Activated CD4-positive, alpha-beta T cell treated with anti-CD3 and anti-CD28 coated beads, Interleukin-2, Interleukin-4, amounts not matched to agents 100 ng/mL and 50 ng/mL, durations not matched to agents 16 hours and 8 hours (primary cell): ENCODE results near the gene AKAP13.
"Not testable (repeated sequence)": the region's sequence is repeated elsewhere in the genome, so short reads cannot be mapped to it uniquely, and the experiment has no call there.

Source experiments
- DNase-seq: peaks from one replicate; pipeline ENCODE4 v3.0.0-alpha.2; 2020; ENCODE audit warnings: low spot score

Gene AKAP13

DNA sequence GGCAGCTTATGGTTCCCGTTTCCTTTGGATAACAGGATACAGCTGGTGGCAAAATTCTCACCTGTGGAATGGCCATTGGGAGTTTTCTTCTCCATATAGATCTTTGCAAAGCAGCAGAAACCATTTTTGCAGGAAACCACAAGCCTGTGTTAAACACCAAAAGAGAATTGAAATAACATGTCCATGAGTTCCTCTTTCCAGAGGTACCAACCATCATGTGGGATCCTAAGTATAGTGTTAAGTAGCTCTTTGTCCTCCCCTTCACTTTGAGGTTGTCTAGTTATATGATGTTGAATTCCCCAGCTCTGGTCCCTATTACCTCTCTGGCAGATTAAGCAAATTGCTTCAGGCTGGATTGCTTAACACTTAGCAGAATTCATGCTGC, 94.9 kb downstream of the AKAP13 start:
- DNase-seq = no peak

DNA sequence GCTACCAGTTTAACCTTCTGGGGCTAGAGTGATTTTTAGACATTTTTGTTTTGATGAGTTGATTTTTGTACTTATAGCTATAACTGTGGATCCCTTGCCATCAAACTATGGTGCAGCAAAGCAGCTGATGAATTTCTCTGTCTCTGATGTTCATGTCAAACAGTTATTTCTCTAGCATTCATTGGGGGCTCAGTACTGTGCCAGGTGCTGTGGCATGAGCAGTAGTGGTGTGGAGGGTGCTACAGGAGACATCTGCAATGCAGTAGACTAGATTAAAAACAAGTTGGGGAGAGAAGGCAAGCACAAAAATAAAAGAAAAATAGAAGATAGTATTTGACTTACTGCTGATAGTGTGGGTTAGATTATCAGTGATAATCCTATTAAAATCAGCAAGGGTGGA, 95.3 kb downstream of the AKAP13 start:
- DNase-seq = no peak

DNA sequence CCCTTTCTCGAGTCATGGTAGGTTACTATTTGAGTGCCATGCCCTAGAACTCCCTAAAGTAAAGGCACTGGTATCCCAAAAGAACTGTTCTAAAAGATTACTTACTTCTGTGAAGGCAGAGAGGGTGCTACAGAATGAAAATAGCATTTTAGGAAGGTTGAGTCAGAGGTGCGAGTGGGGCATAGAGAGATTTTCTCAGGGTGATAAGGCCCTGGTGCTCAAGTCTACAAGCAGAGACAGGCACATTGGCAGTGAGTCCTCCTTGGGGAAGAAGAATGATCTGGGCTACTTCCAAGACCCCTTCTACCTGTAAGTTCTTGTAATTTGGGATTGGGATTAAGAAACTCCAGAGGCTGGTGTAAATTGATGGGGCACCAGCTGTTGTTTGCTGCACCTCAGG, 96.7 kb downstream of the AKAP13 start:
- no peak for DNase-seq

DNA sequence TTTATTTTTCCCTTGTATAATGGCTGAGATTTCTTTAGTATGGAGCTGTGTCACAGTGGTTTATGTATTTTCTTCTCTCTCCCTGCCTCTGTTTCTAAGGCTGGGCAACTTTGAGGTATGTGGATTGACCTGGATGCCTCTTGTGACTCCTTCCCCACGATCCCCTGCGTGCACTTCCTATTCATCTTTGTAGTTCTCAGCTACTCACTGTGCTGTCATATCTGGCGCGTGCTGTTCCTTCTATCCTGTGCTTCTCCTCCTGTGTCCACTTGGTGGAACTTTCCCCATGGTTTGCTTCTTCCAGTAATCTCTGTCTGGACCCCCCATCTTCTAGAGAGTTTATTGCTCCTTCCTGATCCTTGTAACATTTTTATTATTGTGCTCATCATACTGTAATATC, 97.3 kb downstream of the AKAP13 start:
- no peak for DNase-seq

DNA sequence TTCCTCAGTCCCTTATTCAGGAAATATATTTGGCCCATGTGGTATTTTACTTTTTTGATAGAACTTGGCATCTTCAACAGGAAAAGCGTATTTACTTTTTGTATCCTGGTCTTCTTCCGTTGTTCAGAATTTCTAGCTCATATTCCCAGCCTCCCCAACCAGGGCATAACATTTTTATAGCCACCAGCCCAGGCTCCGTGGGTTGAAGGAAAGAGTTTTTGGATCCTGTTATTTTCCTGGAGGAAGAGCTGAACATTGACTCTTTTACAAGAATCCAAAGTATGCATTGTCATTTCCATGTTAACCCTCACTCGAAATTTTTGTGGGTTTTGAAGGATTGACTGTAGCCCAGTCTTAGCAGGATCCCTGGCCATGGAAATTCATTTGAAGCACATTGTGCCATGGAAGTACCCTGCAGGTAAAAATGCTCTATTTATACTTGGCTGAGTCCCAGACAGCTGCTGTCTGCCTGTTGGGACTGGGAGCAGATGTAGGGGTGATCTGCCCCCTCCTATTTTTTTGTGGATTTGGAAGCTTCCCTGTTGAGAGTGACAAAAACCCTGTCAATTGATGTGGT, 98.8 kb downstream of the AKAP13 start:
- DNase-seq = no peak

DNA sequence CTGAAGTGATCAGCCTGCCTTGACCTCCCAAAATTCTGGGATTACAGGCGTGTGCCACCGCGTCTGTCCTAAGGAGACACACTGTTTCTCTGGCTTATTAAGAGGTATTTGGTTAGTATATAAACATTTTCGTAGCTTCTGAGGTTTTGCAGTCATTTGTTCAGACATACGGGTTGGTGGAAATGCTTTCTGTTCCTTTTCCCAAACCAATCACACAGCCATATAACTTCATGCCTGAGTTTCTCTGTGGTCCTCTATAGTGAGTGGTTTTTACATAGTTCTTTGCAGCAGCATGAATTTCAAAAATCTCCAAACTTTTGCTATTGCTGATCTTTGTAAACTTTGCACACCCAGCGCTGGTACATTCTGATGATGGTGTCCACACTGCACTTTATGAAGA, 100.5 kb downstream of the AKAP13 start:
- DNase-seq = no peak

DNA sequence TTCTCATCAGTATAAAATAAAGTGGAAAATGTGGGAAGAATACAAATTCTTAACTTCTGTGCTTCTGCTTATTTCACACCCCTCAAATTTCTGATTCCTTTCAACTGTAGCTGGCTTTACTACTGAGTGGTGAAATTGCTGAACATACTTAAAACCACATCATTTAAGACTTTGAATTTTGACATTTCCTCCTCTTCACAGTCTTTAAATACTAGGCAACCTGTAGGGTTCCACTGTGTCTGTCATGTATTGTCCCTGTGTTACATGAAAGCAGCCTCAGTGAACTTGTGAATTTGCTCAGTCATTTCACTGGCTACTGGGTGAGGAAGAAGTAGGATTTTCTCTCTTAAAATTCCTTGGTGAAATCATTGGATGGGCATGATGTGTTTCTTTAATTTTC, 101.1 kb downstream of the AKAP13 start:
- not testable (repeated sequence) for DNase-seq

DNA sequence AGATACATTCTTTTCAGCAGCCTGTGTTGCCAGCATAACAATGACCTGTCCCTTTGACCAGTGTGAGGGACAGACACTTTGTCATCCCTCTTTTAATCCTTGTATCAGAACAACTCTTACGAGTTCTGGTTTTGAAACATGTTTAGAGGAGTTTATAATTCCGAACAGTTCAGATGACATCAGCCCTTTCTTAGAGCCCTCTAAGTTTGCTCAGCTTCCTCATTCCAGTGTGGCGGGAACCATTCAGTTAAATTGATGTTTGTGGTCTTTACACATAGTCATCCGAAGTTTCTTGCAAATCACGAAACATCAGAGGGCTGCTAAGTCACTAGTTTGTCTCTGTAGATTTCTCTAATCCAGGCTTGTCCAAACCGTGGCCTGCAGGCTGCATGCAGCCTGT, 102.5 kb downstream of the AKAP13 start:
- DNase-seq = no peak

DNA sequence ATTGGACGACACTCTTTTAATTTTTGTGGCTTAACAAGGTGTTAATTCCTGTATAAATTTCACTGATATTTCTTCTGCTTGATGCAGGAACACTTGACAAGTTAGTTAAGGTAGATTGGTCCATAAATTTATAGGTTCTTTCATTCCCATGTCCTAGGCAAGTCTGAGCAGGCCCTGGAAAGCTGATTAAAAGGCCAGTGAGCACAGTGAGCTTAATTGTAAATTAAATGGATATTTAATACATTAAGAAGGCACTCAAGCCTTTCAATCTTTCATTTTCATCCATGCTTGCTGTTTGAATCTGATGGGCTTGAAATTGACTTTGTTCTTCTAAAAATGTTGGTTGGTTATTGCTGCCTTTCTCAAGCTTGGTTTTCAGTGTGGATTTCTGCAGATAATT, 103.6 kb downstream of the AKAP13 start:
- DNase-seq = not testable (repeated sequence)

DNA sequence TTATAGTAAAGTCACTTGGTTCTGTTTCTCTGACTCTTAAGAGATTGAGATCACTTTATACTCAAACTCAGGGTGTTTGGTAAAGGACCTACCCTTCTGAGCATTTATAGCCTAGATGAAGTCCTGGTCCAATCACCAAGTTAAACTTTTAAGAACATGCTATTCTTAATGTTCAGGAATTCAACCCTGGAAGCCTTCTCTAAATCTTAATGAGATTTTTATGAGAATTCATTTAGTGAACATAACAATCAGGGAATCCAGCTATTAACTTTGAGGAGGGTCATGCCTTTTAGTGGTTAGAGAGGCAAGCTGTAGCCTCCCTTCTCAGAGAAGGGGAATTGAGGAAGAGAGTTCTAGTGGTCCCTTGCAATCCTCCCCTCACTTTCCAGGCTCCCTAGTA, 104.5 kb downstream of the AKAP13 start:
- not testable (repeated sequence) for DNase-seq

DNA sequence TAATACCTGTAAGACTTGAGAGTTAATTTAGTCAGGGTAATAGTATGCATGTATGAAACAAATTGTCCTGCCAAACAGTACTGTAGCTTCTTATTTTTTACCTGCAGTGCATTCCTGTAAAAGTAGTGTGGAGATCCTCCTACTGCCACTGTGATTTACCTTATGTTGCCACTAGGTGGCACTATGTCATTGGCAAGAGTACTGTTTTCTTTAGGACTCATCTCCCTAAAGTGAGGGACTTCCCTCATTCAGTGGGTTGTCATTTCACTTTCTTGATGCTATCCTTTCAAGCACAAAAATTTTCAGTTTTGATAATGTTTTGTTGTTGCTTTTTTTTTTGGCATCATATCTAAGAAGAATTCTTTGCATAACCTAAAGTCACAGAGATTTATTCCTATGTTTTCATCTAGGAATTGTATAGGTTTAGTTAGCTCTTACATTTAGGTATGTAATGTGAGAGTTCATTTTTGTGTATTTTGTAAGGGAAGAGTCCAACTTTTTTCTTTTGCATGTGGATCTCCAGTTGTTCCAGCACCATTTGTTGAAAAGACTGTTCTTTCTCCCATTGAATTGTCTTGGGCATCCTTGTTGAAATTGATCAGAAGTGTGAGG, 105.7 kb downstream of the AKAP13 start:
- peak; percentile 91 for DNase-seq

DNA sequence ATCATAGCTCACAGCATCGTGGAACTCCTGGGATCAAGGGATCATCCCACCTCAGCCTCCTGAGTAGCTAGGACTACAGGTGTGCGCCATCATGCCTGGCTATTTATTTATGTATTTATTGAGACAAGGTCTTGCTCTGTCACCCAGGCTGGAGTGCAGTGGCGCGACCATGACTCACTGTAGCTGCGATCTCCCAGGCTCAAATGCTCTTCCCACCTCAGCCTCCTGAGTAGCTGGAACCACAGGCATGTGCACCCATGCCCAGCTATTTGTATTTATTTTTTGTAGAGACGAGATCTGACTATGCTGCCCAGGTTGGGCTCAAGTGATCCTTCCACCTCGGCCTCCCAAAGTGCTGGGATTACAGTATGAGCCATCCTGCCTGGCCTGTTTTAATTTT, 107.4 kb downstream of the AKAP13 start:
- DNase-seq = not testable (repeated sequence)

DNA sequence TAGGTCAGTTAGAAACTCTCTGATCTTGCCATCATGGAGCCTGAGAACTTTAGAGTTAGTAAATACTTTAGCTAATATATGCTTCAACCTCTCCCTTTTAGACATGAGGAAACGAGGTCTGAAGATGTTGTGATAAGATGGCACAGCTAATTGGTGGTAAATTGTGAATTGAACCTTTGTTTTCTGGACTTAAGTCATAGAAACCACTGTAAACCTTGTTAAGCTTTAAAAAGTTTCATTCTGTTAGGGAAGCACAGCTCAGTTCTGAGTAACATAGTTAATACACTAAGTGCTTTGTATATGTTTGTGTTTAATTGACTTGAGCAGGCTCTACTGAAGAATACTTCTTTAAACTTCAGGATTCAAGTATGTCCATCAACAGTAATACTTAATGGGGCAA, 108.6 kb downstream of the AKAP13 start:
- DNase-seq = peak; percentile 39

DNA sequence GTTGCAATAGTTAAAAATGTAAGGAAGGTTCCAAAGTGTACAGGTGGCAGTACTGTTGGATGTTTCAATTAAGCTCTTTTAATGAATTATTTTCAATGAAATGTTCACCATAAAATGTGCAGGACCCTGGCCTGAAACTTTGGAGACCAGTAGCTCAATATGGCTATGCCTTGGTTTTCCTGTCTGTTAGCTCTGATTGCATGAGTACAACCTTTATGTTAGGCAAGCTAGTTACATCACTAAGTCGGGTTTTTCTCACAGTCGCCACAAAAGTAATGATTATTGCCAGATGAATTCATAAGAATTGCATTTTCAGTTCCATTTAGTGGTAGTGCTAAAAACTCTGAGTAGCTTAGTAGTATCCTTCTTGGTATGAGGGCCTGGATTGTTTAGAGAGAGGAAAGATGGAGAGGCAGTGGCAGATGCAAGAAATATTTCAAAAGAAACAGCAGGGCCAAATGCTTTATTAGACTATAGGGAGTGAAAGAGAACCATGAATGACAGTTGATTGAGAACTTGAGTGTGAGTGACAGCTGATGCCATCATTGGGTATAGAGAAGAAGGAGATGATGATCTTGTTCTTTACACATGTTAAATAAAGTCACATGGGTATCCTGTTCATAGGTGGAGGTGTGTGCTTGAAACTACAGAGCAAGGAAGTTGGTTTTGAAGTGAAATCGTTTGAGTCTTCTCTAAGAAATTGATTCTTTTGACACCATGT, 109.5 kb downstream of the AKAP13 start:
- DNase-seq = no peak

DNA sequence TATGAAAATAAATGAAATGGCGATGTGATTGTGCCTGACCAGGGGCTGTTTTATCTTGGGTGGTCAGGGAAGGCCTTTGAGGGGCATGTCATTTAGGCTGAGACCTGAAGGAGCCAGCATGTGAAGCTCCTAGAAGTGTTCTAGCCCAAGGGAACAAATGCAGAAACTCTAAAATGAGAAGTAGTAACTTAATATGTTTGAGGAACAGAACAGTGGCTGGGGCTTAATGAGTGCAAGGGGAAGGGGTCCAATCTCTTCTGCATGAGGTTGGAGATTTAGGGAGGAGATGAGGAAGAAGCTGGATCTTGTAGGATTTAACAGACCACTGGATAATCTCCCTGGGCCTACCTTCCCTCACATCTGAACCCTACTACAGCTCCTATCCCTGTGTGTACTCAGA, 110.5 kb downstream of the AKAP13 start:
- no peak for DNase-seq

DNA sequence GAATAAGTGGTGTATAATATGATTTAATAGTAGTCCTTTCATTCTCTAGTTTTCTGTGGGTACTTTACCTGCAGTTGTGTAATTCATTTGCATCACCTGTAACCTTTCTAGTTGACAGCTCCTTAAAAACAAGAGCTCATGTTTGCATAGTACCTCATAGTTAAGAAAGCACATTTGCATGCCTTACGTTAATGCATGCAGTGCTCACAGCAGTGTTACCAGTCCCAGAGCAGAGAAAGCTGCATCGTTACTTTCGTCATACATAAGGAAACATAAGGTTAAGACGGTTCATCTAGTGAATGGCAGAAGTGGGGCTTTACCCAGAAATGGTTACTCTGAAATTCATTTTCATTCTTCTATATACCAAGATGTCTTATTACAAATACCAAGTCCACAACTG, 111.3 kb downstream of the AKAP13 start:
- no peak for DNase-seq

DNA sequence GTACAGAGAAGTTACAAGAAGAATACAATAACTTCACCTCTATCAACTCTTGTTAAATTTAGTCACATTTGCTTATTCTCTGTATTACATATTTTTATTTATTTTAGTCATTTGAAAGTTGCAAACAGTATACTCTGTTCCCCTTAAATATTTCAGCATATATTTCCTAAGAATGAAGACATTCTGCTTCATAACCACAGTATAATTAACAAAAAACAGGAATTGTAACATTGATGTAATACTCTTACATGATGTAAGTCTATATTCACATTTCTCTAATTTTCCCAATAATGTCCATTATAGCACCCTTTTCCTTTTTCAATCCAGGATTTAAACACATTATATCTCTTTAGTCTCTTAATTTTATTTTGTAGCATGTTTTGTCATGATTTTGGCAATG, 112.0 kb downstream of the AKAP13 start:
- DNase-seq = no peak

DNA sequence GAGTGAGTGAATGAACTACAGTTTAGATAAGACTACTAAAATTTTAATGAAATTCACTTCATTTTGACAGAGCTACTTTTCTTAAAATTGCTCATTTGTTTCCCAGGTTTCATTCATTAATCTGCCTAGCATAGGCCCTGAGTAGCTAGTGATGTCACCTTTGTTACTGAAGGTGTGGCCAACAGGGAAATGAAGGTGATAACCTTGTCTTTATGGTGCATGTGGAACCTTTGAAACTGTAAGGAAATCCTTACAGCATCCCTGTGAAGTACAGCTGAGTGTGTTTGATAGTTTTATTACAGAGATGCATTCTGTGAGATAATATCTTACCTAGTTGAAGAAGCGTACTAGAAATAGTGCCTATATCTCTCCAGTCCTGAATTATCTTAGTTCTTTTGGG, 112.9 kb downstream of the AKAP13 start:
- no peak for DNase-seq

DNA sequence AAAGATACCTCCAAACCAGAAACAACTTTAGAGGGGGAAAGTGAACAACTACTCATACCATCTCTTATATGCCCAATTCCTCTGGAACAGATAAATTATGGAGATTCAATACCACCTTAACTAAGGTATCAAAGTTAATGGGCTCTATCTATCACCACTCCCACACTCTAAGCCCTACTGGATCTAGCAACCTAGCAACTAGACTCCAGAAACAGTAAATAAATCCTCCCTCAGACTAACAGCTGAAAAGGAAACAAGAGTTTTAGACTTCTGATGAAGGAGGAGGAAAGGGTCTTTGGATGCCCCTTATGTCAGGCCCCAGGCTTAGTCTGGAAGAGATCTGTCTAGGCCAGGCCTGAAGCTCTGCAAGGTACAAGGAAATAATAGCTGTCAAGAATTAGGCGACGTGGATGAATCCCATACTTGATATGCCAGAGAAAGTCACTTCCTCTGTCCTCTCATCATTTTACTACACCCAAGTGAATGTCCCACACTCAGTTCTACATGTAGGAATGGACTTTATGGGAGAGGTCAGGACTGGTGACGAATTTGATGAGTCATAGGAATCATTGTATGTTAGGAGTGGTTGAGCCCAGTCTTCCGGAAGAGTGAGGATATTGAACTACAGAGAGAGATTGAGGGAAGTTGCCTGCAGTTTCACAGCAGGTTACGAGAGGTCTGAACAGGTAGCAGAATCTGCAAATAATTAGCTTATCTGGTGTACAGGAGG, 113.8 kb downstream of the AKAP13 start:
- DNase-seq = no peak

DNA sequence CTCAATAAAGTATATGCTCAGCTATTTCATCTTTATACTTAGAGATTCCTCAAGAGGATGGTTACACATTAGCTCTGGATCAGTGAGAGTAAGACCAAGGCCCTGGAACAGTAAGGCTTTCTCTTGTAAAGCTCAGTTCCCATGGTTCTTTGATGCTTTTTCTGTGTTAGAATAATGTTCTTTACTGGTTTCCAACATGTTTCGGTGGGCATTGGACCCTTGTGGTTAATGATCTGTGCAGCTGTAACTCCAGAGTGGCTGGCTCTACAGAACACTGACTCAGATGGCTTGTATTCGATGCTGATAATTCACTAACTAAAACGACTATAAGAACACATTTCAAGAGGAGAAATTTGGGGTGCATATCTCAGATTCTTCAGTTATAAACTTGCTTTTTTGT, 114.7 kb downstream of the AKAP13 start:
- no peak for DNase-seq

DNA sequence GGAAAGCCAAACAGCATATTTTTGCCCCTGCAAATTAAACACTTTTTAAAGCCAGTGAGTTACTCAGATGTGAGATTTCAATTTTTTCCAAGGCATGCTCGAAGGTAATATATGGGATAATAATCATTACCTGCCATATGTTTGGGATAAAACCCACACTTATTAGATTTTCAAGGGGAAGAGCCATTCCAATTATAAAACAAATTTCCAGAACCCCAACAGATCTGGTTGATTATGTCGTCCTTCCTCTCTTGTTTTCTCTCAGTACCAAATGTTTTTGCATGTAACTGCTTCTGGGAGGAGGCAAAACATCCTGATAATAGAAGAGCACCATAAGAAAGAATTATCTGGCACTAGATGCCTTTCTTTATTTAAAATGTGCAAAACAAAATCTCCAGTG, 115.1 kb downstream of the AKAP13 start:
- no peak for DNase-seq

DNA sequence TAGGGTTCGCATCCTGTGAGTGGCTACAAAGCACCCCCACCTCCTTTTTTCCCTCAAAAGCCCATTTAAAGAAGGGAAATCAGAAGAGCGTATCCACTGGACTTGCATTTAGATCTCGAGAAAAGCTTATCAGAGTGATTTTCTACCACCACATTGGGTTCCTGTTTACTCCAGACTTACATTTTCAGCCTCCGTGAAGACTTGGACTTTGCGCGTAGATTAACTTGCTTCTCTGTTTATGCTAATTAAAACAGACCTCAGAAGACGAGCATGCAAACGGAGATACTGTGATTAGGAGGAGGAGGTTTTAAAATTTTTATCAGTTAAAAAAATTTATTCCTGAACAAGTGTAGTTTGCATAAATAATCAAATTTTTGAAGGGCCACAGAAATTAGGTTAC, 115.7 kb downstream of the AKAP13 start:
- no peak for DNase-seq

DNA sequence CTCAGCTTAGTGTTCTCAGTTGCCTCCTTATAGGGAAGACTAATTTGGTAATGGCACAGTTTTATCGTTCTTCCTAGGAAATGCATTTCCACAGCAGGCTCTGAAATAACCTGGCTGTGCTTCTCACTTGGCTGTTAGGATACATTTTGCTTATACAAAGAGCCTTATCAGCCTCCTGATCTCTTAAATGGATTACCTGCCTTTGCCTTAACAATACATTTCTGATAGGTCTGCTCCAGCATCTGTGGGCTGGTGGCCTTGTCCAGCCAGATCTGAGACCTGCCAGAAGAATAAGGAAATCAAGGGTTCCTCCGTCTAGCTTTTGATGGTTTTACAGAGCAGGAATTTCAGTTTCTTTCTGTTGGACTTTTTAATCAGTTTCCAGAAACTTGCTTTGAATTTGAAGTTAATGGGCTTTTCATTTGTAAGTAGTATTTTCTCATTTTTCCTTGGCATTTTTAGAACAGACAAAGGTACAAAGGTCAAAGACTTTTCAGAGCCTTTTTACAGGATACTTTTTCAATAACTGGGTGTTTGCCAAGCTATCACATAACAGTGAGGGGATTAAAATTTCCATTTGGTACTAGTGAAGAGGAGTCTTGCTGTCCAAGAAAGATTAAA, 116.3 kb downstream of the AKAP13 start:
- no peak for DNase-seq
